A549 (cell line): ENCODE results near the gene PBX1. TPM values are rescaled to one million over a fixed set of nuclear protein-coding genes. Genes with fewer than 3 reads are reported as not detected.

ENCODE experiments used
- ATAC-seq, 2 experiments: fragments of 200-7000 bp in 1 of 2; fragments of >200 bp in 1 of 2; cut with Nextera tagmentation in 1 of 2; cut with Tn5 transposase in 1 of 2; 3 replicates each; pipeline versions ENCODE4 v1.8.0 to v1.9.1; 2018 to 2020; ENCODE audit warnings: mild to moderate bottlenecking in 1 of 2, moderate library complexity in 1 of 2
- CTCF ChIA-PET: fragments of 300-600 bp; sonication (Branson Sonifier 250); formaldehyde crosslinking; extraction: SDS; loops from one replicate; lab custom pipeline; 2021; ENCODE audit warnings: antibody characterized with exemption, inconsistent platforms; lab: Yijun Ruan, JAX
- POLR2A ChIA-PET: fragments of 350-600 bp; formaldehyde crosslinking; extraction: SDS; loops from one replicate; lab custom pipeline; 2021; ENCODE audit warnings: antibody characterized with exemption, inconsistent platforms; lab: Yijun Ruan, JAX
- DNase-seq, 2 experiments: peaks; one replicate each; pipeline versions ENCODE4 v3.0.0 to v3.0.0-alpha.2; 2011 to 2016; ENCODE audit warnings: low read depth in 1 of 2, low spot score in 1 of 2
- FAIRE-seq: peaks from 2 replicates; lab custom pipeline; 2011; peaks lifted over from hg19 to GRCh38; lab: Jason Lieb, UNC
- H3K27ac ChIP-seq, 2 experiments: fragments of >200 bp; sonication (Bioruptor Twin); formaldehyde crosslinking; 3 replicates each; pipeline ENCODE4 v1.5.1; 2016 to 2017
- H3K4me1 ChIP-seq: fragments of >200 bp; sonication (Bioruptor Twin); formaldehyde crosslinking; 3 replicates; pipeline ENCODE4 v1.6.1; 2016
- H3K4me2 ChIP-seq: fragments of >200 bp; sonication (Bioruptor Twin); formaldehyde crosslinking; 3 replicates; pipeline ENCODE4 v1.6.1; 2016
- H3K4me3 ChIP-seq: fragments of >200 bp; sonication (Bioruptor Twin); formaldehyde crosslinking; 3 replicates; pipeline ENCODE4 v1.5.1; 2016
- H3K9me3 ChIP-seq: fragments of >200 bp; sonication (Bioruptor Twin); formaldehyde crosslinking; 3 replicates; pipeline ENCODE4 v1.6.1; 2016
- CBX2 ChIP-seq: fragments of 200-600 bp; sonication (generic); IDR thresholded peaks from 2 replicates; pipeline ENCODE4 v1.6.1; 2016; ENCODE audit warnings: low read depth, mild to moderate bottlenecking, borderline replicate concordance
- CHD4 ChIP-seq: fragments of 200-600 bp; sonication (generic); IDR thresholded peaks from 2 replicates; pipeline ENCODE4 v1.6.1; 2016; ENCODE audit warnings: antibody characterized with exemption, mild to moderate bottlenecking, borderline replicate concordance
- CTCF ChIP-seq: fragments of >200 bp; sonication (Bioruptor Twin); formaldehyde crosslinking; IDR thresholded peaks from 3 replicates; pipeline ENCODE4 v1.5.1; 2016
- EHF ChIP-seq: fragments of 250-450 bp; sonication (Bioruptor Pico); IDR thresholded peaks from 2 replicates; pipeline ENCODE4 v1.5.0; 2020; ENCODE audit warnings: mild to moderate bottlenecking
- EHMT2 ChIP-seq: fragments of 200-600 bp; sonication (generic); IDR thresholded peaks from 2 replicates; pipeline ENCODE4 v1.6.1; 2016; ENCODE audit warnings: antibody characterized with exemption, low read depth, mild to moderate bottlenecking, moderate library complexity
- EP300 ChIP-seq, 2 experiments: fragments of >200 bp; sonication (Bioruptor Twin); formaldehyde crosslinking; IDR thresholded peaks; 2 replicates in 1 of 2; 3 replicates in 1 of 2; pipeline ENCODE4 v1.6.1; 2016 to 2017
- HEYL ChIP-seq: fragments of 250-450 bp; sonication (Bioruptor Pico); IDR thresholded peaks from 2 replicates; pipeline ENCODE4 v1.8.0; 2021; ENCODE audit warnings: mild to moderate bottlenecking, moderate library complexity
- HOXB13 ChIP-seq: fragments of 250-450 bp; sonication (Bioruptor Pico); IDR thresholded peaks from 2 replicates; pipeline ENCODE4 v1.5.0; 2020; ENCODE audit warnings: low read depth, mild to moderate bottlenecking, moderate library complexity
- HOXB5 ChIP-seq: fragments of 250-450 bp; sonication (Bioruptor Pico); IDR thresholded peaks from 2 replicates; pipeline ENCODE4 v1.5.0; 2020; ENCODE audit warnings: mild to moderate bottlenecking, moderate library complexity
- MAZ ChIP-seq: fragments of 150-350 bp; IDR thresholded peaks from 2 replicates; pipeline ENCODE4 v1.6.1; 2014; ENCODE audit warnings: antibody characterized with exemption, low read depth, low read length, borderline replicate concordance
- MYC ChIP-seq: IDR thresholded peaks from 2 replicates; pipeline ENCODE4 v1.6.1; 2012; ENCODE audit warnings: mild to moderate bottlenecking, inconsistent platforms, low read length, improper control_type of control experiment, borderline replicate concordance
- NFE2L2 ChIP-seq: fragments of 150-350 bp; conservative IDR thresholded peaks from 2 replicates; pipeline ENCODE4 v1.6.1; 2014; ENCODE audit warnings: low read length
- NR3C1 ChIP-seq: fragments of >200 bp; sonication (Bioruptor Twin); formaldehyde crosslinking; IDR thresholded peaks from 3 replicates; pipeline ENCODE4 v1.6.1; 2017
- PBX3 ChIP-seq: IDR thresholded peaks from 2 replicates; pipeline ENCODE4 v1.6.1; 2012
- PHF8 ChIP-seq: fragments of 200-600 bp; sonication (generic); IDR thresholded peaks from 2 replicates; pipeline ENCODE4 v1.6.1; 2016; ENCODE audit warnings: low read depth, mild to moderate bottlenecking, antibody characterized with exemption, moderate library complexity, borderline replicate concordance
- POLR2A ChIP-seq: IDR thresholded peaks from 2 replicates; pipeline ENCODE4 v1.6.1; 2012; ENCODE audit warnings: mild to moderate bottlenecking, low read length
- RARB ChIP-seq: fragments of 250-450 bp; sonication (Bioruptor Pico); IDR thresholded peaks from 2 replicates; pipeline ENCODE4 v1.8.0; 2021; ENCODE audit warnings: mild to moderate bottlenecking, moderate library complexity
- RFX5 ChIP-seq: fragments of 450-650 bp; IDR thresholded peaks from 2 replicates; pipeline ENCODE4 v1.7.1; 2014; ENCODE audit warnings: antibody characterized with exemption, mild to moderate bottlenecking, moderate library complexity
- SMC3 ChIP-seq: fragments of >200 bp; sonication (Bioruptor Twin); formaldehyde crosslinking; IDR thresholded peaks from 3 replicates; pipeline ENCODE4 v1.6.1; 2018; ENCODE audit warnings: inconsistent platforms
- TFCP2L1 ChIP-seq: fragments of 250-450 bp; sonication (Bioruptor Pico); IDR thresholded peaks from 2 replicates; pipeline ENCODE4 v1.5.0; 2021; ENCODE audit warnings: mild to moderate bottlenecking
- TP53 ChIP-seq: fragments of 250-450 bp; sonication (Bioruptor Pico); IDR thresholded peaks from 2 replicates; pipeline ENCODE4 v1.5.0; 2021; ENCODE audit warnings: mild to moderate bottlenecking, moderate library complexity
- ZC3H11A ChIP-seq: fragments of 450-650 bp; IDR thresholded peaks from 2 replicates; pipeline ENCODE4 v1.6.1; 2014; ENCODE audit warnings: antibody characterized with exemption, mild to moderate bottlenecking
- ZFP36 ChIP-seq: fragments of 450-650 bp; IDR thresholded peaks from 2 replicates; pipeline ENCODE4 v1.6.1; 2014; ENCODE audit warnings: borderline replicate concordance; ENCODE audit not compliant: partially characterized antibody
- ZSCAN20 ChIP-seq: fragments of 250-450 bp; sonication (Bioruptor Pico); IDR thresholded peaks from 2 replicates; pipeline ENCODE4 v1.8.0; 2022; ENCODE audit warnings: mild to moderate bottlenecking, moderate library complexity
- WGBS: methylation state at CpG from one replicate; pipeline ENCODE4 v1.1.6; 2017; ENCODE audit errors: missing lambda C conversion rate; 5-methylcytosine and 5-hydroxymethylcytosine counted together
- polyA plus RNA-seq, 4 experiments: library from polyadenylated mRNA; depleted of rRNA in 3 of 4; stranded (reverse); fragments of >200 nt; fragmentation: RNase III in 1 of 4; extraction: RNeasy Plus Mini Kit Qiagen cat#74134 plus additional on column Dnase treatment in 1 of 4; gene quantifications; 2 replicates in 3 of 4; 3 replicates in 1 of 4; pipeline ENCODE4 v1.2.3, GENCODE V29; 2011 to 2017
- TF ChIP-seq, protein P1 (sequence below): fragments of >200 bp; sonication (Bioruptor Twin); formaldehyde crosslinking; IDR thresholded peaks from 3 replicates; pipeline ENCODE4 v1.6.1; 2016

The PBX1 gene
- polyA plus RNA-seq, 2 of the 4 experiments (the other 2 are of a cell fraction) = 47.8 to 61.5 TPM

GRCh38 chr1:164633997-164634396 lies 75.0 kb downstream of the PBX1 start:
- CTCF ChIA-PET = interaction anchor here (0.7 to 1.3 kb wide), 3 partner anchors 36 to 153 kb away, joined by 3 to 7 read pairs (median 3); no protein-coding TSS in a partner anchor
- TF ChIP-seq EHF (CRISPR knock-in tag) (no peak), MAZ (no peak), EHMT2 (no peak), SMC3 (no peak), TFCP2L1 (CRISPR knock-in tag) (no peak)
- ATAC-seq (no peak), DNase-seq (no peak), FAIRE-seq (no peak)
- Histone ChIP-seq H3K27ac (peak overlapping the region in 1 of 2 experiments; percentile 87; a peak in 2 of 6 replicates), H3K4me1 (peaks cover 88% of the 10 kb centered on the region), H3K9me3 (no peaks in the 10 kb centered on the region), H3K4me3 (no peak overlapping the region), H3K4me2 (no peak overlapping the region)
- POLR2A ChIA-PET = no interaction called here
- WGBS = 72% methylated on average over 7 of the region's 7 CpGs

GRCh38 chr1:164635059-164635802 lies 76.2 kb downstream of the PBX1 start:
- no peak for DNase-seq
- no peak for FAIRE-seq
- Histone ChIP-seq H3K27ac (peak overlapping the region; percentile 74 to 87), H3K4me1 (peaks cover 84% of the 10 kb centered on the region), H3K9me3 (no peaks in the 10 kb centered on the region), H3K4me2 (peak overlapping the region; percentile 67), H3K4me3 (no peak overlapping the region)
- ChIA-PET CTCF (interaction anchor here (1.3 kb wide), 1 partner anchor 152 kb away, joined by 7 read pairs; no protein-coding TSS in a partner anchor), POLR2A (interaction anchor here (0.6 kb wide), 1 partner anchor 47 kb away, joined by 3 read pairs; no protein-coding TSS in a partner anchor)
- WGBS = 81% methylated on average over 22 of the region's 22 CpGs
- TF ChIP-seq ZSCAN20 (CRISPR knock-in tag) = no peak
- TF ChIP-seq EP300 (IDR thresholded peaks at IDR 0.05) = no peak
- TF ChIP-seq, protein P1, sequence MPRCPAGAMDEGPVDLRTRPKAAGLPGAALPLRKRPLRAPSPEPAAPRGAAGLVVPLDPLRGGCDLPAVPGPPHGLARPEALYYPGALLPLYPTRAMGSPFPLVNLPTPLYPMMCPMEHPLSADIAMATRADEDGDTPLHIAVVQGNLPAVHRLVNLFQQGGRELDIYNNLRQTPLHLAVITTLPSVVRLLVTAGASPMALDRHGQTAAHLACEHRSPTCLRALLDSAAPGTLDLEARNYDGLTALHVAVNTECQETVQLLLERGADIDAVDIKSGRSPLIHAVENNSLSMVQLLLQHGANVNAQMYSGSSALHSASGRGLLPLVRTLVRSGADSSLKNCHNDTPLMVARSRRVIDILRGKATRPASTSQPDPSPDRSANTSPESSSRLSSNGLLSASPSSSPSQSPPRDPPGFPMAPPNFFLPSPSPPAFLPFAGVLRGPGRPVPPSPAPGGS = no peak
- TF ChIP-seq HEYL = no peak
- no peak for TF ChIP-seq ZC3H11A
- ATAC-seq = no peak

DNA sequence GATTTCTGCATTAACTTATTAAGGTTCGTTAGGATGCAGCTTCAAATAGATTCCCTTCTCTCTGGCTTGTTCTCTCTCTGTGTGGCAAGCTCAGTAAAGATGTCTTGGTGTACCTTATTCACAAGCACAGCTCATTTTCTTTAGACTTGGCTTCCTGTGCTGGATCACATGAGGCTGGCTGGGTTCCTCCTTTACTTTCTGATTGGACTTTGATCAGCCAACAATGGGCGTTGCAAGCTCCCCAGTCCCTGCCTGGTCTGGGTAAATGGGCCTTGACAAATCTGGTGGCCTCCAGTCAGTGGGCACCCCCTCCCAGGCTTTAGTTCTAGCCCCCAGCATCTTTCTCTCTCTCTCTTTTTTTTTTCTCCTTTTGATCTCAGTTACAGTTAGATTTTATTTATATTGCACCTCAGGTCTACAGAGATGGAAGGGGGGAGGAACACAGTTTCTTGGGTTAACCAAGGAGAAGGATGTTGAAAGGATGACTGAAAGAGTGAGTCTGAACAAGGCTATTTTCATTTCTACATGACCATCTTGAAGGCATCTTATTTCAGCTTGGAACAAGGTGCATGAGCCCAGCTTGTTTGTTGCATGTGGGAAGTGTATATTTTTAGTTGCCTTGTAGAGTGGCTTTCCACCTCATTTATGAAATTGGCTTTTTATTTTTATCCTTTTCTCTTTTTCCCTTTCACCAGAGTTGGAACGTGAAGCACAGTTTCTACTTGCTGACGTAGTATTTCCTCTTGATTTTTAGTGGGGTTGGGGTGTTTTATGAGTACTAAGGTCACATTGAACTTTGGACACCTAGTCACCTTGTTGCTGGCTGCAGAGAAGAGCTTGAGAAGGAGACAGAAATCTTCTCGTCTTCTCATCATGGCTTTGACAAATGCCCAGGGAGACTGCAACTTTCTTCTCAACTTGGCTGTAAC lies 77.1 kb downstream of the PBX1 start:
- ATAC-seq = peak in 1 of 2 experiments; percentile 23; a peak in 3 of 6 replicates

GRCh38 chr1:164636757-164637156 lies 77.8 kb downstream of the PBX1 start:
- CTCF ChIA-PET = interaction anchor here (2.2 kb wide), 1 partner anchor 11 kb away, joined by 7 read pairs; no protein-coding TSS in a partner anchor
- no peak for TF ChIP-seq NR3C1
- TF ChIP-seq CHD4 = no peak
- no peak for TF ChIP-seq CBX2
- no peak for TF ChIP-seq HOXB13 (CRISPR knock-in tag)
- no peak for TF ChIP-seq ZC3H11A
- TF ChIP-seq PHF8 = no peak
- no peak for TF ChIP-seq POLR2A
- TF ChIP-seq NFE2L2 = no peak
- no peak for TF ChIP-seq SMC3
- no peak for TF ChIP-seq RARB (CRISPR knock-in tag)
- TF ChIP-seq PBX3 = no peak
- TF ChIP-seq MYC = no peak
- no peak for TF ChIP-seq RFX5
- TF ChIP-seq HEYL = no peak
- no peak for TF ChIP-seq CTCF
- TF ChIP-seq, all 56 proteins: peak for 0
- ATAC-seq (no peak), FAIRE-seq (no peak), DNase-seq (no peak)
- Histone ChIP-seq H3K4me1 (peaks cover 81% of the 10 kb centered on the region), H3K4me2 (peak overlapping the region; percentile 67), H3K27ac (peak overlapping the region; percentile 74 to 87), H3K4me3 (no peak overlapping the region), H3K9me3 (no peaks in the 10 kb centered on the region)
- POLR2A ChIA-PET = no interaction called here
- 66% methylated on average over 3 of the region's 3 CpGs for WGBS

More for the DNA sequence above, 77.1 kb downstream of the PBX1 start:
- DNase-seq (peak in 1 of 2 experiments; percentile 45), FAIRE-seq (no peak)
- Histone ChIP-seq H3K4me2 (peak overlapping the region; percentile 67), H3K4me3 (no peak overlapping the region), H3K4me1 (peaks cover 81% of the 10 kb centered on the region), H3K27ac (peak overlapping the region; percentile 74 to 87), H3K9me3 (no peaks in the 10 kb centered on the region)
- CTCF ChIA-PET = interaction anchor here (2.2 kb wide), 1 partner anchor 10 kb away, joined by 7 read pairs; no protein-coding TSS in a partner anchor
- WGBS = 38% methylated on average over 5 of the region's 5 CpGs
- TF ChIP-seq MYC (no peak), ZFP36 (no peak), TP53 (CRISPR knock-in tag) (no peak), HOXB5 (no peak)
- POLR2A ChIA-PET = no interaction called here
